MV-4-11 (cell line): Measurements from ENCODE around the gene ECT2L.

ENCODE experiments used
- DNase-seq: peaks from one replicate; lab custom pipeline; 2025; lab: John Stamatoyannopoulos, UW

ECT2L gene, protein sequence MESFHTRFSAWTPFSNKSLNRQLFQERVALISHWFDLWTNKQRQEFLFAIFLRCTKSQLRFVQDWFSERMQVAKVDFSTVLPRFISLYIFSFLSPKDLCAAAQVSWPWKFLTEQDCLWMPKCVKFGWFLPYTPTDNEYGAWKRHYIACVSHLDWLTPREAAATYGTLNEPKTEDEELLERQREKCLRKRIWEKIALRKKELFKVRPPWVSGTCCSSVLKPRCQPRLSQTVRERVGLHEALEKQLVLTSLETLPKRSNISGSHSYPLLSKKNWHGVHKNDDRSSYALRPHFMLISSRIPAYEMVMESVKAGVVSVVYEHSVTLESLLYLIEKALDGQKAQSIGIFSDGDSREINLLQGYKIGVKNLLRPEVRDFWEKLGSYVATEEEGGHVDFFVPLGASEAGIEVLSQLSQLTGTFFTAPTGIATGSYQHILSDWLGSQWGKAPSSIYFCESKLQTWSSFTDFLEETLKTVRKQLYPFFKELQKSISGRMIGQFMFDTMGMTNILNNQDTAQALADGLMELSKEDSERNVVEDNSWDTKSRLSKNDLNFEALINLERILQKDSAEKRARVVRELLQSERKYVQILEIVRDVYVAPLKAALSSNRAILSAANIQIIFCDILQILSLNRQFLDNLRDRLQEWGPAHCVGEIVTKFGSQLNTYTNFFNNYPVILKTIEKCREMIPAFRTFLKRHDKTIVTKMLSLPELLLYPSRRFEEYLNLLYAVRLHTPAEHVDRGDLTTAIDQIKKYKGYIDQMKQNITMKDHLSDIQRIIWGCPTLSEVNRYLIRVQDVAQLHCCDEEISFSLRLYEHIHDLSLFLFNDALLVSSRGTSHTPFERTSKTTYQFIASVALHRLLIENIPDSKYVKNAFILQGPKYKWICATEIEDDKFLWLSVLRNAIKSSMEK

DNA sequence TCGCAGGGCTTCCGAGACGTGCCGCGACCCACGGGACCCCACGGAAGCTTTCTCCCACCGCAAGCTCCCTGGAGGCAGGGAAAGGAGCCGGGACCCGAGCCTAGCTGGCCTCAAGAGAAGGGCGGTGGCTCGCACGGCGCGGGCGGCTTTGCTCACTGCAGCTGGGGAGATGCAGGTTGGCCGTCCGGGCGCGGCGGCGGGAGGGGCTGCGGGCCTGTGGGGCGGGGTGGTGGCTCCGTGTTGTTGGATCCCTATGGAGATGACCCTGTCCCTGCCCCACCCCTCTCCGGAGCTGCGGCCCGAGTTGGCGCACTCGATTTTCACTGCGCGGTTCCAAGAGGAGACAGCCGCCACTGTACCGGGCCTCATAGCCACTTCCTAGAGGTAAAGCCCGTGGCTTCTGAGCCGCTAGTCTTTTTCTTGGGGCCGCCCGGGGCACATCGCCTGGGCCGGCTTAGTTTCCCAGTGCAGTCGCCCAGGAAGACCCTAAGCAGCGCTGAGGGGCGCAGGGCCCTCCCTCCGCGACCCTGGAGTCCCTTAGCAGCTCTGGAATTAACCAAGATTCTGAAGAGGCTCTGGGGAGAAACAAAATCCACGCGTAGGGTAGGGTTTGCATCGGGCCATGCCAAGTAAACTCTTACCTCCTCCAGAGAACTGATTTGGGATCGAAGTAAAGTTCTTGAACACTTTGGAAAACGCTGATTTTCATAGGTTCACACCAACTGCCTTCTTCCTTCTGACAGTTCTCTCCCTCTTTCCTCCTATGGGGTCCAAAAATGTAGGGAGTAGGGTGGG lies at the start of gene ECT2L:
TSS of gene ECT2L (plus strand) at position 279 of the 795 bp plus-strand sequence. CDS start 17,188 bp downstream, outside the sequence.
- no peak for DNase-seq

DNA sequence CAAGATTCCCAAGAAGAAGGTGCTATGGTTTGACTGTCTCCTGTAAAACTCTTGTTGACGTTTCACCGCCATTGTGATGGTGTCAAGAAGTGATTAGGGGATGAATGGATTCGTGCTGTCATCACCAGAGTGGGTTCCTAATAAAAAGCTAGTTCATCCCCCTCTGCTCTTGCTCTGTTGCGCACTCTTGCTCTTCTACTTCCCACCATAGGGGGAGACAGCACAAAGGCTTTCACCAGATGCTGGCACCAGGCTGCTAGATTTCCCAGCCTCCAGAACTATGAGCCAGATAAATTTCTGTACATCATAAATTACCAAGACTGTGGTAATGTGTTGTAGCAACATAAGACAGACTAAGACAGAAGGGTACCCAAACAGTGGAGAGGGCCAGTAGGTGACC lies 43.9 kb upstream of the ECT2L start:
- DNase-seq = no peak

DNA sequence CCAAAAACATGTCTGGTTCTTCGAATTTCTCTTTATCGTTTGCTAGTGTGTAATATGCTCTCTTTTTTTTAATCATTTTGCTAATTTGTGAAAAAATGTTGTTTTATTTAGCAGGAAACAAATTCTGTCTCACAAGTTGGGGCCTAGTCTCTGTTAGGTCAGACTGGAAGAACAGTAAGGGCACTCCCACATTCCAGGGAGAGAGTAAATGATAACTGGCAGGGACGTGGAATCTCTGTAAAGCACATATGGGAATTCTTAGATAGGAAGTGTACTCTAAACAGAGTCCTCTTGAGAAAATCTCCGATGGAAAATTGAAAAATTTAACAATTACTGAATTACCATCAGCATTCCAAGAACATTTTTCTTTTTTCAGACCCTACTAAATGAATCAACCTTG lies 38.8 kb upstream of the ECT2L start:
- no peak for DNase-seq

DNA sequence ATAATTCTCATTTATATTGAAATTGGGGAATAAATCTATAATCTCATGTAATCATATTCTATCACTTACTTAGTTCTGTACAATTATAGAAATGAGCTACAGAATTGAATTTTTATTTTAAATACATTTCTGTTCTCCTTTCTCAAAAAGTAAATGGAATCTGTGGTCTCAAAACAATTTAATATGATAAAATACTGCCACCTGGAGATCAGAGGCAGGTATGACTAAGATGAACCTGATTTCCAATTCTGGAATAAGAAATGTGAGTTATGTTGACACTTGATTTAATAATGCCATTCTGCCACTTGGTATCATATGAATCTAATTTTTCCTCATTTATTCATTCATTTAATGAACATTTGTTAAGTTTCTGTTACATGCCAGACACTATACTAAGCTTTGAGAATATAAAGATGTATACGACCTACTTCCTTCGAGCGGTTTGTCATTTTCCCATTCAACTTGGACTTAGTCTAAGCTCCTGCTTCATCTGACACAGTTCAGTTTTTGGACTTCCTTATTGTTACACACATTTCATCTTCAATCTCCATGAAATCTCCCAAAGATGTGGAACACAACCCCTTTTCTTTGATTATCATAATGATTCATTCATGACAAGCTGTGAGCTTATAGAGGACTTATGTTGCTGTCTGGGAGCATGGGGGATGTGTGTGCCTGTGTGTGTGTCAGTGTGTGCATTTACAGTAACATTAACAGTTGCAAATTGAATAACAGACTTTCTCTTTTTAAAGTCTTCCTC lies 29.8 kb upstream of the ECT2L start:
- DNase-seq = peak; percentile 56

DNA sequence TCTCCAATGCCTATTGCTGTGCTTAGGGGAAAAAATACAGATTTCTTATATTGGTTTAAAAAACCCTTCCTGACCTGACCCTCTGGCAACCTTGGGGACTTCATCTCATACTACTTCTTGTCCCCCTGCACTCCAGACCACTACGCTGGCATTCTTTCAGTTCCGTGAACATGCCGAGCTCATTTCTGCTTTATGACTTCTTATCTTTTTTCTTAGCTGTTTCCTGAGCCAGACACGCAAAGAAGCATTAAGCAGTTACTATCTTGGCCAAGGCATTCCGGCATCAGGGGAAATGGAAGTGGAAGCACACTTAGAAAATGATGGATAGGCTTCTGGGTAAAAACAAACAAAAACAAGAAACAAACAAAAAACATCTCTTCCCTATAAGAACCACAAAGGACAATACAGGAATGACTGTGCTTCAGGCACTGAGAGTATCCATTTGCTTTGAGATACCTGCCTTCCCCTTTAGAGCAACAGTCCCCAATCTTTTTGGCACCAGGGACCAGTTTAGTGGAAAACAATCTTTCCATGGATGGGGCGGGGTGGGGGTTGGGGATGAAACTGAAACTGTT lies 26.7 kb upstream of the ECT2L start:
- DNase-seq = peak; percentile 60

DNA sequence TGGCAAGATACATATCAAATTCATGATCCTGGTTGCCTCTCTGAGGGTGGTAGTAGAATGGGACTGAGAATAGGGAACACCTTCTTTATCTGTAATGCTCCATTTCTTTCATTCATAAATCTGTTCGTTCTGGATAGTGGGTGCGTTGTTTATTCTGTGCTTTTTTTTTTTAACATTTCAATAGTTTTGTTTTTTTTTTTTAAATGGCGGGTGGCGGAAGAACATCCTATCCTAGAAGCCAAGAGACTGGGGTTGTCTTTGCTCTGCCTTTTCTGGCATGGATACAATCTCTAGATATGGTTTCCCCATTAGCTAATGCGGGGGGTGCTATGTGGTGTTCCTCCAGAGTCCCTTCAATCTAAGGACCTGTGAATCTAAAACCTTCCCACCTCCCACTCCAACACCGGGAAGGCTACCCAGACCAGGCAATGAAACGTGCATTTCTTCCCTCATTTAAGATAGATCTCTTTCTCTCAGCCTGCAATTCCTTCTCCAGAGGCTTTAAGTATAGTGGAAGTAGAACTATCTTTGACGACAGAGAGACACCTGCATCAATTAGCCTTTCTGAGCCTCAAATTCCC lies 23.2 kb upstream of the ECT2L start:
- no peak for DNase-seq

DNA sequence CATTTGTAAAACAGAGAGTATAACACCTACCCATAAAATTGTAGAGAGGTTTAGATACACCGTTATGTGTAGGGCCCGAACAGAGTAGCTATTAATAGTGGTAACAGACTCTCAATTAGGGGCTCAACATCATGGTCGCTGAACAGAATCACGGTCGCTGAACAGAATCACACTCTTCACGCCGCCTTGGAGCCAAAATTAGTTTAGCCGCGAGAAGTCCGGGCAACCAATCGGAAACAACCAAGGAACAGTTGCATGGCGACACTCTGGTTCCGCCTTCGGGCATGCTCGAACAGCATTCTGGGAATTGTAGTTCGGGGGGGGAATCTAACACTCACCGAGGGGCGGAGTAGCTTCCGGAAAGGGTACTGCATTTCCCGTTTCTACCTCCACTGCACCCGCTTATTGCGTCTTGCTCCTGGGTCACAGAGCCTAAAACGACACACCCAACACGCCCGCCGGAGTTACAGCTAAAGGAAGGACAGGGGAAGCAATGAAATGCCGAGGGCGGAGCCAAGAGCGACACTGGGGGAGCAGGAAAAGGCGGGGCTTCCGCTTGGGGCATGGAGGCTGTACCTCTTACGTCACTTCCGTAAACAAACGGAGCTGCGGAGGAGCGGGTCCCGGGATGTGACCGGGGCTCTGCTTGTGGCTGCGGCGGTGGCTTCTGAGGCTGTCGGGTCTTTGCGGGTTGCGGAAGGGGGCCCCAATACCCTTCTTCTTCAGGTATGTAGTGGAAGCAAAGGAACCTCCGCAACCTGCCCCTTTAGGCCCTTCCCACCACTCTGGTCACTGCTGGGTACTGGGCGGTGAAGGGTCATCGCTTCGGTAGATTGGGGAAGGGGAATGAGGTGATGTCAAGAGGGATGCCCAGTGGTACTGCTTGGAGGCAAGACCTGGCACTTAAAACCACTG lies 22.5 kb upstream of the ECT2L start, which contains the start of gene CCDC28A:
TSS of gene CCDC28A (plus strand) at position 593 of the 915 bp plus-strand sequence. CDS start 2,352 bp downstream, outside the sequence.
- peak; percentile 97 for DNase-seq

DNA sequence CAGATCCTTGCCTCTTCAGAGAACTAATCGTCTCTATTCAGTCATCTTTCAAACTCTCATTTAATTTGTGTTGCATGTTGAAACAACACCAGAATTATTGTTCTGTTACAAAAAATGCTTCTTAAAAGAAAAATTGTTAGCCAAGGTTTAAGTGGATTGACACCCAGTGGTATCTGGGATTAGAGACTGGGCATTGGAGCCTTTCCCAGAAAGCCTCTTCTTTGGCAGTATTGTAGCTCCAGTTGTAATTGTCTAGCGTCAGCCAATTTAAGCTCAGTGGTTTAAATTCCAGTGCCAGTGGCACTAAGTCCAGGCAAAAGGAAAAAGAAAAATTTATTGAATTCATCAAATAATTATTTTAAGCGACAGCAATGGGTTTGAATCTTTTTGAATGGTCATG lies 21.5 kb upstream of the ECT2L start:
- DNase-seq = no peak

DNA sequence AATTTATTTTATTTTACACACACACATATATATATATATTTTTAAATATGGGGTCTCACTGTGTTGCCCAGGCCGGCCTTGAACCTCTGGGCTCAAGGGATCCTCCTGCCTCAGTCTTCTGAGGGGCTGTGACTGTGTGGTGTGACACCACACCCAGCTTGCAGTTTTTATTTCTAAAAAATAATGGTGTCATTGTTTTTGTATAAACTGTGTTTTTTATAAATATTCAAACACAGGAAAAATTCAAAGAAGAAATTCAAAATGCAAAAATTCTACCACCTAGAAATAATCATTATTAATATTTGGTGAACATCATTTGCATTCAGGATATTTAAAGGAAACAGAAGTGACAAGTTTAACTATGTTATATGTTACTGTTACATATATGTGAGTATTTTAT lies 19.2 kb upstream of the ECT2L start:
- no peak for DNase-seq

DNA sequence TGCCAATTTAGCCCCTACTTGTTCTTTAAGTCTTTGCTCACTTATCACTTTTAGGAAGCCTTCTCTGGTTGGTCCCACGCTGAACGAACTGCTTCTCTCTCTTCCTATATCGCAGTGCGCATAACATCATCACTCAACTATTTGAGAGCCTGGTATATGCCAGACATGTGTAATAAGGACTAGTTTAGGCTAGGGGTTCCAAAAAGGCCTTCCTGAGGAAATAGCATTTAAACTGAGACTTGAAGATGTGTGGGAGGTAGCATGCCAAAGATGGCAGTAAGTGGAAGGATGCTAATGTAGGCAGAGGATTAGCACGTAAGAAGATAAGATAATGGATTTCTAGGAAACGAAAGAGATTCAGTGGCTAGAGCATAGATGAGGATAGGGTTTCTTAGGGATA lies 17.6 kb upstream of the ECT2L start:
- no peak for DNase-seq

DNA sequence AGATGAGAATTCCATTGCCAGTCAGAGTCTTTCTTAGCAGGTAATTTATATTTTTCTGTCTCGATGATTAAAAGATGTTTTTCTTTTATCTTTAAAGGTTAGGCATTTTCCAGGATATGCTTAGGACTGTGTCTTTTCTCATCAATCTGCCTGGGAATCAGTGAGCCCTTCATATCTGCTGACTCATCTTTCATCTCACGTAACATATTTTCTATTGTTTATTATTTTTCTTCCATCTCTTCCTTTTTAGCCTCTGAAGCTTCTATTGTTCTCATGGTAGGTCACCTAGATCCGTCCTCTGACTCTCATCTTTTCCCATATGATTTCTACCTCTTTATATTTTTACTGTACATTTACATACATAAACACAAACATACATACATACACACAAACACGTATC lies 13.6 kb upstream of the ECT2L start:
- no peak for DNase-seq

DNA sequence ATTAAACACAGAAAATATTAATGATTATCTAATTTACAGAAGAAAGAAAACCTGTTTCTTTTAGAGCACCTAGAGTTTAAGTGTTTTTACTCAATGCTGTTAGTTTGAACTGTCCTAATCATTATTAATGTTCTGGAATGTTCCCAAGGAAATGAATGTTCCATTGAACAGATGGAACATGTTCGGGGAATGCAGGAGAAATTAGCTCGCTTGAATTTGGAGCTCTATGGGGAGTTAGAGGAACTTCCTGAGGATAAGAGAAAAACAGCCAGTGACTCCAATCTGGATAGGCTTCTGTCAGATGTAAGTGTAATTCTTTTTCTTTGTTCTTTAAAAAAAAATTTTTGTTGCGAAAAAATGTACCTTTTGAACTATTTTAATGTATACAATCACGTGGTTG lies 10.8 kb upstream of the ECT2L start:
- no peak for DNase-seq

DNA sequence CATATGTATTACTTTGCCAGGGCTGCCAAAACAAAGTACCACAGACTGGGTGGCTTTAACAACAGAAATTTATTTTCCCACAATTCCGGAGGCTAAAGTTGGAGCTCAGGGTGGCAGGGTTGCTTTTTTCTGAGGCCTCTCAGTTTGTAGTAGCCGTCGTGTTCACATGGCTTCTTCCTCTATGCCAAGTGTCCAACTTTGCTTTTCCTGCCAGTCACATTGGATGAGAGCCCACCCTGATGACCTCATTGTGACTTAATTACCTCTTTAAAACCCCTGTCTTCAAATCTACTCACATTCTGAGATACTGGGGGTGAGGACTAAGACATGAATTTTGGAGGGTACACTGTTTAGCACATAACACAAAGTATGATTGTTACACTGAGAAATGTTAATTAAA lies 9.9 kb upstream of the ECT2L start:
- DNase-seq = no peak

DNA sequence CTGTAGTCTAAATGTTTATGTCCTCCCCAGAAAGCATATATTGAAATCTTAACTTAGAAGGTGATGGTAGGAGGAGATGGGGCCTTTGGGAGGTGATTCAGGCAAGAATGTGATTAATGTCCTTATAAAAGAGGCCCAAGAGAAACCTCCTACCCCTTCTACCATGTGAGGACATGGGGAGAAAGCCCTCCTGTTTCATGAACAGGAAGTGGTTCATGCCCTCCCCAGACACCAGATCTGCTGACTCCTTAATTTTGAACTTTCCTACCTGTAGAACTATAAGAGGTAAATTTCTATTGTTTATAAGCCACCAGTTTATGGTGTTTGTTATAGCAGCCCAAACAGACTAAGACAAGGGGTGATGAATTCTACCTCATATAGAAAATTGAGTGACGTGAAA lies 8.7 kb upstream of the ECT2L start:
- no peak for DNase-seq

DNA sequence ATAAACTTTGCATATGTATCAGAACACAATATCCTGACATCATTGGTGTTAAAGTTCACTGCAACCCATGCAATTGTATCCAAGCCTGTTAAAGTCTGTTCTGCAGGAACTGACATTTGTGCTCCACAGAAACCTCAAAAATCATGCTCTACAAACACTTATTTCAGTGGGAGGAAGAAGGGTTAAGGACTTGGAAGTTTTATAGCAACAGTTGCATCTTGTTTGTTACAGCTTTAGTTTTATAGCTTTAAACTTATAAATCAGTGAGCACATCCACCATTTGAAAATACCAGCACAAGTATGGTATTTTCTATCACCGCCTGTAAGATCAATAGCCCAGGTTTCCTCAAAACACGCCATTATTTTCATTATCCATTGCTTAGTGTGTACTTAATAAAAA lies 884 bp downstream of the ECT2L start:
- DNase-seq = no peak

DNA sequence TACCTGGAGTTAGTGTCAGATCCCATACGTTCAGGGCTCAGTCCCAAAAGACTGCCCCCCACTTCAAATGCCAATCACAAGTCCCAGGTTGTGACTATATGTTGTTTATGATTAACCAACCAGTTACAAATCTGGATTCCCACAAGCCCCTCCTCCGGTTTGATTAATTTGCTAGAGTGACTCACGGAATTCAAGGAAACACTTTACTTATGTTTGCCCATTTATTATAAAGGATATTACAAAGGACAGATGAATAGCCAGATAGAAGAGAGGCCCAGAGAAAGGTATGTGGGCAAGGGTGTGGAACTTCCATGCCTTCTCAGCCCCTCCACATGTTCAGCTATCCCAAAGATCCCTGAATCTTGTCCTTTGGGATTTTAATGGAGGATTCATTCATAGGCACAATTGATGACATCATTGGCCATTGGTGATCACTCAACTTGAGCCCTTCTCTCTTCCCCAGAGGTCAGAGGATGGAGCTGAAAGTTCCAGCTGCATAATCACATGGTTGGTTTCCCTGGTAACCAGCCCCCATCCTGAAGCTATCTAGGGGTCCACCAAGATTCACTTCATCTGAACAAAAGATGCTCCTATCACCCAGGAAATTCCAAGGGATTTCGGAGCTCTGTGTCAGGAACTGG lies 2.0 kb downstream of the ECT2L start:
- DNase-seq = no peak

DNA sequence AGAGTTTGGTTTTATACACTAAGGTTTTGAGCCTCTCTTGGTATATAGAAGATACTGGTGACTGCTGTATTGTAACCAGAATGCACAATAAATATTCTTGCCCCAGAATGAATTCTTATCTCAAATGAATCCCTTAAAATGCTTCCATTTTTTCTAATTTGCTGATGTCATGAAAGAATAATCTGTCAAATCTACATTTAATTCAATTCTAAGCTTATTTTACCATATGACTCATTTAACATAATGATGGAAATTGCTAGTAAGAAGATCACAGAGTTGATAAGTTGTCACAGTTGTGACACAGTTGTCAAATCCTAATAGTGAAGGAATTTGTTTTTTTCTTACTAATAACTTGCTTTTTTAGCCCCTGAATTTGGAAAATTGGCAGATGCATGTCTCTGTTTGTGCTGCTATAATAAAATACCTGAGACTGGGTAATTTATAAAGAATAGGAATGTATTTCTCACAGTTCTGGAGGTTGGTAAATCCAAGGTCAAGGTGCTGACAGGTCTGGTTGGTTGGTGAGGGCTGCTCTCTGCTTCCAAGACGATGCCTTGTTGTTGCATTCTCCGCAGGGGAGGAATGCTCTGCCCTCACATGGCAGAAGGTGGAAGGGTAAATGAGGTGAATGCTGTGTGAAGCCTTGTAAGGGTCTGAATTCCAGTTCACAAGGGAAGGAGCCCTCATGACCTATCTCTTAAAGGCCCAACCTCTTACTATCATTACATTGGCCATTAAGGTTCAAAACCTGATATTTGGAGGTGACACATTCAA lies 4.7 kb downstream of the ECT2L start:
- DNase-seq = no peak

DNA sequence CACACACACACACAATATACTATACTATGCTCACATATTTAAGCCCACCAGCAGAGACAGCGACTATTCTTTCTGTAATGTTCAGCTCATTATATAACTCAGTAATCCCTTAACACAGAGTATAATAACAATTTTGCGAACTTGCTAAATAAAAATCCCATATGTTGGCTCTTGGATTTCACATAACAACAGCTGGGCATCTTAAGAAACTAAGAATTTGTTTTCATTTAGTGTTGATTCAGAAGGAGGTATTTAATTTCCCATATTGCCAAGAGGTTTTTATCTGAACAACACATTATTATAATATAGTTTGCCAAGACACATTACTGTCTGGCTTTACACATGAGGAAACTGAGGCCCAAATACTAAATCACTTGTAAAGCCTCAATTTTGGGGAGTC lies 7.4 kb downstream of the ECT2L start:
- no peak for DNase-seq
